SH-SY5Y (cell line): Measurements from ENCODE around the gene ZNF140.

Source experiments
- GATA2 ChIP-seq: IDR thresholded peaks from 2 replicates; pipeline ENCODE4 v1.6.1; 2011; ENCODE audit warnings: mild to moderate bottlenecking, low read depth, low read length
- GATA3 ChIP-seq: IDR thresholded peaks from 2 replicates; pipeline ENCODE4 v1.6.1; 2011; ENCODE audit warnings: low read depth, mild to moderate bottlenecking, low read length, moderate library complexity

ZNF140 gene

DNA sequence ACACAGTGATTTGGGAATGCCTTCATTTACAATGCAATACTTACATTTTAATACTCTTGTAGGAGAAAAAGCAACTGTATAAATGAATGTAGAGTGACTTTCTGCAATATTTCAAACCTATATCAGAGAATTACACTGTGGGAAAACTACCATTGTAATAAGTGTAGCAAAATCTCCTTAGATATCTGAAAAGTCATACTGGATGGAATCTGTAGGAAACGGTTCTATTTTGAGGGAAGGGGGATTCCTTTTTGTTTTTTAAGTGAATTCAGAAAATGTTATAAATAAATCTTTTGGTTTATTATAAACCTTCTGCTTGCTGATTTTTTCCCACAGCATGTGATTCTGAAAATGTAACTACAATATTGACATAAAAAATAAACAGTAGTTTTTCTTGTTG is 26.4 kb downstream of the ZNF140 start:
- no peak for TF ChIP-seq GATA3

DNA sequence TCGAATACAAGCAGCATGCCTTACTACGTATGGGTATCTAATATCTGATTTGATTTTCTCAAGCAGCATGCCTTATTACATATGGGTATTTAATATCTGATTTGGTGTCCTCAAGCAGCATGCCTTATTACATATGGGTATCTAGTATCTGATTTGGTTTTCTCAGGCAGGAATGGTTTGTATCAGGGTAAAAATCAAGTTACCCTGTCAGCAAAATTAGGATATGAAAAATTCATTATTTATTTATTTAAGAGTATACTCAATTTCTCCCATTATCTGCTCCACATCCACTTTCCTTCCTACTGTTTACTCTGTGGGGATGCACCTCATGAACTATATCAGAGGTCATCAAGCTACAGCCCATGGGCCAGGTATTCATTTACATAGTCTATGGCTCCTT is 27.4 kb downstream of the ZNF140 start:
- TF ChIP-seq GATA2 (no peak), GATA3 (no peak)

DNA sequence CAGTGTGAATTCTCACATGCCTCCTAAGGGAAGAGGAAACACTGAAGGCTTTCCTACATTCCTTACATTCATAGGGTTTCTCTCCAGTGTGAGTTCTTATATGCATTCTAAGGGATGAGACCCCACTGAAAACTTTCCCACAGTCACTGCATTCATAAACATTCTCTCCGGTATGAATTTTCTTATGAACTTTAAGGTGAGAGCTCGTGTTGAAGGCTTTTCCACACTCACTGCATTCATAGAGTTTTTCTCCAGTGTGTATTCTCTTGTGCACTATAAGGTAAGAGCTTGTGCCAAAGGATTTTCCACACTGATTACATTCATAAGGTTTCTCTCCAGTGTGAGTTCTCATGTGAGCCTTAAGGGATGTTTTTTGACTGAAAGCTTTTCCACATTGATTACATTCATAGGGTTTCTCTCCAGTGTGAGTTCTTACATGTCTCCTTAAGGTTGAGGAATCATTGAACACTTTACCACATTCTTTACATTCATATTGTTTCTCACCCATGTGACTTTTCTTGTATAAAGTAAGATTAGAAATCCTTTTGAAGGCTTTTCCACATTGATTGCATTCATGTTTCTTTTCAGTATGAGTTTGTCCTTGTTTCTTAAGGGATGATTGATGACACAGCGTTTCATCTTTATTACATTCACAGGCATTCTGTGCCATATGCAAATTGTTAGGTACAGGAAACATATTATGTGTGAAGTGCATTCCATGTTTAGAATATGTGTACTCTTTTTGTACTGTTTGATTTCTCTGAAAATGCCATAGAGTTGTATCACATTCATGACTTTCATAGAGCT is 39.9 kb downstream of the ZNF140 start:
- no peak for TF ChIP-seq GATA2
- no peak for TF ChIP-seq GATA3

DNA sequence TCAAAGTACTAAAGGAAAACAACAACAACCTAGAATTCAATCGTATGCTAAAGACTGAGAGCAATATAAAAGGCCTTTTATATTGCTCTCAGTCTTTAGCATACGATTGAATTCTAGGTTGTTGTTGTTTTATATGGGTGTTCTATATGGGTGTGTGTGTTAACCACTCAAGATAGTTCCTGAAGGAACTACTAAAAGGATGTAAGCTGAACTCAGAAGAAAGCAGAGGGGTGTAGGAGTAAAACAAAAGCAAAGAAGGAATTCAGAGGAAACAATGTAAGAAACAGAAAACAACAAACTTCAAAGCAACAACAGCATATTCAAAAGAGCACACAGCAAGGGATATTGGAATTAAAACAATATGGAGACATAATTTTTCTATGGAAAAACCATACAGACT is 44.0 kb downstream of the ZNF140 start:
- TF ChIP-seq GATA2 (no peak), GATA3 (no peak)

DNA sequence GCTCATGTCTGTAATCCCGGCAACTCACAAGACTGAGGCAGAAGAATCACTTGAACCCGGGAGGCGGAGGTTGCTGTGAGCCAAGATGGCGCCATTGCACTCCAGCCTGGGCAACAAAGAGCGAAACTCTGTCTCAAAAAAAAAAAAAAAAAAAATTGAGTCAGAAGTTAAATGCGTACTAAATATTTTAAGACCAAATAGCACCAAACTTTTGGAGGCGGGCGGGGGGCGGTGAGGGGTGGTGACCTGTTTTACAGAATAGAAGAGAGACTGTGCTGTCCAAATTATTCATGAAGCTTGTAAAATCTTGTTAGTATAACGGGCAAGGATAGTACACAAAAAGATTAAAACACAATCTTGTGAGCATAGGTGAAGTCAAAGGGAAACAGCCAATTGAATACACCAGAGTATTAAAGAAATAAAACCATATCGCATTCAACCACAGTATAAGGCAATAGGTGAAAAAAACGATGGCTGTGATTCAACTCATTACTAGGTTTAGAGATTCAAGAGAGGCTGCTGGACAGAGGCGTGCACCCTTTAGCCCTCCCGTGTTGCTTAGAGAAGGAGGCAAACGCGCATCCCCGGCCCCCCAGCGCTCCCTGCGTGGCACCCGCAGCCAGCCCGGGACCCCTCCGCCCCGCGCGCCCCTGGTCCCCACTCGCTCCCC is 48.8 kb downstream of the ZNF140 start:
- TF ChIP-seq GATA3 (no peak), GATA2 (no peak)

DNA sequence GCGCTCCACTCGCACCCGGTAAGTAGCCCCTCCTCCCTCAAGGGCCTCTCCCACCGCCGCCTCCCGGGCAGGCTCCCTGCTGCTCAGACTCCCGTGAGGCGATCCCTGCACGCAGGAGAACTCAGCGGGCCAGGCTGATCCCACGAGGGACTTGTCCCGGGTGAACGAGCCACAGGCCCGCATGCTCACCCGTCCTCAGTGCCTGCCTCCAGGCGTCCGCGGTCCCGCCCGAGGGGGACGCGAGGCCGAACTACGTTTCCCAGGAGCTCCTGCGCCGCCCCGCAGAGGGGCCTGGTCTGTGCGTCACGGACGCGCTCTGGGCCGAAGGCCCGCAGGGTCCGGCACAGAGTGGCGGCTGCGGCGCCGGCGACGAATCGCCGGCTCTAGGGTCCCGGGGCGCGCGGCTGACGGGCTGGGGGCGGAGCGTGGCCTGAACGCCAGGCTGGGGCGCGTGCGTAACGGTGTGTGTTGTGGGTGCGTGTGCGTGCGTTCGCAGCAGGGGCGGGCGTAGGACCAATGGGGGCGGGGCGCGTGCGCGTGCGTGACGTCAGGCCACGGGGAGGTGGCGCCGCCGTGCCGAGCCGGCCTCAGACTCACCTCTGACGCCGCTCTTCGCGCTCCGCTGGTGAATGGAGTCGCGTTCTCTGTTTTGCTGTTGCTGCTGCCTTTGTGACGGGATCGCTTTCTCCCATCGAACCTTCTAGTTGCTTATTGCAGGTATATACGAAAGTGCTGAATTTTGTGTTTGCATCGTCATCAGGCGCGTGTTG is 49.5 kb downstream of the ZNF140 start, which contains the start of the genes ZNF10 and ZNF891:
ZNF10 (plus strand) TSS at position 590 of the 770 bp plus-strand sequence. CDS start 13,866 bp downstream, outside the sequence.
ZNF891 (minus strand) TSS at position 237 of the 770 bp plus-strand sequence. CDS start 8,356 bp downstream, outside the sequence.
- no peak for TF ChIP-seq GATA2
- no peak for TF ChIP-seq GATA3

DNA sequence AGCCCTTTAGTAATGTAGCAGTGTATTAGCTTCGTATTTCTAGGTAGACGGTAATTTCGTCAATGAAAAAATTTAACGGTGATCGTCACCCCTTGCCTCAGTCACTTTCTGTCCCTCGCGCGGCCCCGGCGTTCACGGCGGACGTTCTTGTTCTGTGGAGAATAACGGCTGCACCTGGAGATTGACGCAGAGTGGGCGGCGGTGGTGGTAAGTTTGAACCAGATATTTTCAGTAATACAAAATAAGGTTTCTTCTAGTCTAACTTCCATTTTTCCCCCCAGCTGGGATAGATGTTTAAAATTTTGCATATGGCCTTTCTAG is 50.0 kb downstream of the ZNF140 start:
- TF ChIP-seq GATA2, result no peak
- TF ChIP-seq GATA3, result no peak

DNA sequence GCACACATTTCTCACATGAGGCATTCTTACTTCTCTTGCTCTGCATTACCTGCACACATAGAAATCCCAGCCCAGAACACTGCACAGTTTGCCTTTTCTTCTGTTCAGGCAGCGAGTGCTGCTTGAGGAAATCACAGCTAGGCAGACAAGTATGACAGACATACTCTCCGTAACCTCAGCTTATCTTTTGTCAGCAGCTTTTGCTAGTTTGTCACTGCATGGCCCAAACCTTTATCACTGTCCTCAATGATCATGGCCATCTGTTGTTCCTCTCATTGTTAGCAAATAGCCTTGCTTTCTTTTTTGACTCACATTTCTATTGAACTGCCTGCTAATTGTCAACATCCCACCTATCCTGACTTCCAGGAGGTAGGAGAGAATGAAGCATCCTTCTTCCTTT is 55.0 kb downstream of the ZNF140 start:
- TF ChIP-seq GATA2, result no peak
- TF ChIP-seq GATA3, result no peak

DNA sequence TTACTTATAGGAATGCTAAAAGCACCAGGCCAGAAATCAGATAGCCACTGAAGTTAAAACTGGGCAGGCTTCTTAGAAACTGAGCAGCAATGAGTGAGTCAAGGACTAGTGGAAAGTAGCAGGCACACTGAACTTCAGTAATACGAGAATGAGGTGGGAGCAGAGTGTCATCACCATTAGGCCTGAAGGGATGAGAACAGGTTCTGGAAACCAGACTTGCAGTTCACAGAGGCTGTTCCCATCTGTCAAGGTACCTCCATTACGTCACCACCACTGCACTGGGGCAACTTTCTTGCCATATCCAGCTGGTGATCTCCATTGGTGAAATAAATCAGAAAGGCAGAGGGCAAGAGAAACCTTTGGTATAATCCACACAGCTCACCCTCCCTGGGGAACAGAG is 65.3 kb downstream of the ZNF140 start:
- no peak for TF ChIP-seq GATA2
- TF ChIP-seq GATA3, result no peak

DNA sequence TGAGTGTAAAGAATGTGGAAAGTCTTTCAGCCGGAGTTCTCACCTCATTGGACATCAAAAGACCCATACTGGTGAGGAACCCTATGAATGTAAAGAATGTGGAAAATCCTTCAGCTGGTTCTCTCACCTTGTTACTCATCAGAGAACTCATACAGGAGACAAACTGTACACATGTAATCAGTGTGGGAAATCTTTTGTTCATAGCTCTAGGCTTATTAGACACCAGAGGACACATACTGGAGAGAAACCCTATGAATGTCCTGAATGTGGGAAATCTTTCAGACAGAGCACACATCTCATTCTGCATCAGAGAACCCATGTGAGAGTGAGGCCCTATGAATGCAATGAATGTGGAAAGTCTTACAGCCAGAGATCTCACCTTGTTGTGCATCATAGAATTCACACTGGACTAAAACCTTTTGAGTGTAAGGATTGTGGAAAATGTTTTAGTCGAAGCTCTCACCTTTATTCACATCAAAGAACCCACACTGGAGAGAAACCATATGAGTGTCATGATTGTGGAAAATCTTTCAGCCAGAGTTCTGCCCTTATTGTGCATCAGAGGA is 75.5 kb downstream of the ZNF140 start:
- TF ChIP-seq GATA3 (no peak), GATA2 (no peak)
